ENCODE results near the gene MACROD1.

GRCh38 chr11:64057890-64058289, 108.0 kb downstream of the MACROD1 start:
- TF ChIP-seq CTCF (IDR thresholded peaks at IDR 0.05) (no peak), POLR2A (IDR thresholded peaks at IDR 0.05) (no peak)

All from Peyer's patch (tissue), 4 donors.